Gastrocnemius medialis (tissue), 4 donors: ENCODE data around the gene LEKR1. TPM values are rescaled to one million over a fixed set of nuclear protein-coding genes. Genes with fewer than 3 reads are reported as not detected.

Experiments used
- ATAC-seq, 2 donors: fragments of 150-250 bp; one replicate each; pipeline ENCODE4 v1.9.1; 2016
- DNase-seq, 2 donors: peaks; one replicate each; pipeline ENCODE4 v3.0.0-alpha.2; 2019
- H3K27ac ChIP-seq, 4 donors: fragments of 200-600 bp; sonication (generic); 1 replicate in 1 of 4; 2 replicates in 3 of 4; pipeline ENCODE4 v1.5.1; 2016 to 2018; ENCODE audit warnings: mild to moderate bottlenecking in 2 of 4, moderate library complexity in 1 of 4
- H3K27me3 ChIP-seq, 3 donors: fragments of 200-600 bp; sonication (generic) in 2 of 3; 1 replicate in 1 of 3; 2 replicates in 2 of 3; pipeline versions ENCODE4 v1.5.1 to v1.6.0; 2016 to 2019; ENCODE audit warnings: mild to moderate bottlenecking in 1 of 3, moderate library complexity in 1 of 3
- H3K36me3 ChIP-seq, 2 donors: fragments of 200-600 bp; sonication (generic) in 1 of 2; one replicate each; pipeline ENCODE4 v1.5.1; 2017 to 2018
- H3K4me1 ChIP-seq, 2 donors: fragments of 200-600 bp; sonication (generic) in 1 of 2; one replicate each; pipeline ENCODE4 v1.5.1; 2016 to 2017; ENCODE audit warnings: mild to moderate bottlenecking in 2 of 2
- H3K4me3 ChIP-seq, 4 donors: fragments of 200-600 bp; sonication (generic) in 3 of 4; 1 replicate in 1 of 4; 2 replicates in 3 of 4; pipeline ENCODE4 v1.5.1; 2016 to 2019; ENCODE audit warnings: mild to moderate bottlenecking in 2 of 4
- H3K9me3 ChIP-seq, 3 donors: fragments of 200-600 bp; sonication (generic) in 2 of 3; 1 replicate in 1 of 3; 2 replicates in 2 of 3; pipeline ENCODE4 v1.5.1; 2016 to 2019
- CTCF ChIP-seq, 5 experiments: fragments of 450-650 bp in 3 of 5; fragments of 200-600 bp in 2 of 5; sonication (generic) in 2 of 5; IDR thresholded peaks in 4 of 5; conservative IDR thresholded peaks in 1 of 5; 1 replicate in 4 of 5; 2 replicates in 1 of 5; pipeline ENCODE4 v1.5.1; 2016 to 2019; ENCODE audit warnings: antibody characterized with exemption in 5 of 5, mild to moderate bottlenecking in 3 of 5, moderate library complexity in 3 of 5
- POLR2A ChIP-seq, 2 donors: fragments of 450-650 bp; IDR thresholded peaks; one replicate each; pipeline ENCODE4 v1.6.1; 2017; ENCODE audit warnings: antibody characterized with exemption in 2 of 2, mild to moderate bottlenecking in 2 of 2, moderate library complexity in 2 of 2
- in situ Hi-C, 4 donors: fragments of 200-750 bp; cut with MboI; loops; one replicate each; pipeline versions ENCODE4 v1.15.0 to v1.8.0; 2017; ENCODE audit warnings: low sequenced_read_pairs in 4 of 4
- intact Hi-C: fragments of 100-400 bp; cut with DNase I; formaldehyde crosslinking; loops from one replicate; pipeline ENCODE4 v1.15.1; 2023; ENCODE audit warnings: low total_unique reads
- total RNA-seq, 4 donors: library from RNA; depleted of rRNA; stranded (reverse); fragments of >200 nt; gene quantifications; one replicate each; pipeline versions ENCODE4 v1.1.0 to v1.2.3, GENCODE V29; 2016

Gene LEKR1
- under 1 TPM in 2 of 4 donors, not detected in 2; 0.20 to 0.56 TPM for total RNA-seq

DNA sequence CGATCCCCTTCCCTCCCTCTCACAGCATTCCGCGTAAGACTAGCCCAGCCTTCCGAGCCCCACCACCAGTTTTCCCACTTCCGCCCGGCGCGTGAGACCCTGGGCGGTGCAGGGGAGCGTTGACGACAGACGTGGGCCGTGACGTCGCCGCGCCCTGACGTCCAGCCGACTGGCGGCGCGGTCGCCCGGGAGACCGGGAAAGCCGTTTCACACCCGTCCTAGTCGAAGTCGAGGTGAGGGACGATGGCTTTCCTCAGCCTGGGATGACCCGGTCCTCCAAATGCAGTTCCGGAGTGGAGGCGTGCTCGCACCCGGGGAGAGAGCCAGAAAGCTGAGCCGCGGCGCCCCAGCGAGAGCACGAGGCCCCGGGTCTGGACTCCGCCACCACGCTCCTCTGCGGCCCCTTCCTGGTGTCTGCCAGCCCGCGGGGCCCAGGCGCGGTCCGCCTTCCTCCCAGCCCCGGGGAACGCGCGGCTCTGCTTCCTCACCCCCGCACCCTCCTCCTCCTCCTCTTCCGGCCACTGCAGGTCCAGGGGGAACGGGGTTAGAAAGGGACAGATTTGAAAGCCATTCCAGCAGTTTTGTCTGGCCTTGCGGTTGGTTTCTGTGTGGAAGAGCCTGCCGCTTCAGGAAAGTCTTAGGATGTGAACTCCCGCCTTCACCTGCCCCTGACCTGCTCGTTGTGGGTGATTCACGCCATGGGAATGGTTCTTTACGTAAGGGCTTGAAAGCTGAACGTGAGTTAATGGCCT, at the start of gene LEKR1:
Gene LEKR1 (plus strand): TSS at position 210 of the 752 bp plus-strand sequence. CDS start 2,977 bp downstream, outside the sequence.
- in situ Hi-C loops (loop anchor here in 2 of 4 donors (10.0 kb wide), 2 partner anchors 142 to 258 kb away; no protein-coding TSS in a partner anchor), intact Hi-C loops (no loop called here)
- ATAC-seq, result peak; percentile 92 to 94

DNA sequence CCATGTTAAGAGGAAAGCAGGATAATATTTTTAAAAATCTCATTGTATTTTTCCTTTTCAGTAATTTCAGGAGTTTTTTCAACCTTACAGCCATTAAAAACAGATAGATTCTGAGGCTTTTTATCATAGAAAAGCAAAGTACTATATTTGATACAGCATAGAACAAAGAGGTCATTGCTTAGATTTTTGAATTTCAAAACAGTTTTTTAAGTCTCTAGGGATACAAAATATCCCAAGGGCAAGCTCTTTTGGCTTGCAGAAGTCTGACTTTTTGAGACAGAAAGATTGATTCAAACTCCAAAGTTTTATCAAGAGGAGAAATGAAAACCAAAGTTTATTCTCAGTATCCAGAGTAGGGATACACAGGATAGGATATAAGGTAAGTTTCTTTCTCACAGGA, 49.3 kb upstream of the LEKR1 start:
- no peak overlapping the region for H3K4me3 ChIP-seq
- in situ Hi-C loops, result no loop called here
- no peaks in the 10 kb centered on the region for H3K9me3 ChIP-seq
- no peak for ATAC-seq
- no peaks in the 10 kb centered on the region for H3K27me3 ChIP-seq
- intact Hi-C loops, result no loop called here
- no peaks in the 10 kb centered on the region for H3K4me1 ChIP-seq
- H3K36me3 ChIP-seq, result no peaks in the 10 kb centered on the region
- DNase-seq, result no peak
- H3K27ac ChIP-seq, result no peak overlapping the region
- no peak for TF ChIP-seq POLR2A (IDR thresholded peaks at IDR 0.05)
- no peak for TF ChIP-seq CTCF (IDR thresholded peaks at IDR 0.05 in 4 of 5, conservative IDR thresholded peaks at IDR 0.05 in 1 of 5)

More for the DNA sequence above, at the start of gene LEKR1:
- Histone ChIP-seq H3K27ac (peak within 1 kb of the TSS; percentile 79 to 90 (median 82)), H3K36me3 (no peaks in the 10 kb centered on the region), H3K27me3 (no peaks in the 10 kb centered on the region), H3K4me3 (peak within 1 kb of the TSS; percentile 66 to 84 (median 80)), H3K9me3 (no peaks in the 10 kb centered on the region), H3K4me1 (peaks cover 7 to 8% of the 10 kb centered on the region in 2 donors)
- TF ChIP-seq POLR2A (IDR thresholded peaks at IDR 0.05) (peak; percentile 72 to 76), CTCF (IDR thresholded peaks at IDR 0.05 in 4 of 5, conservative IDR thresholded peaks at IDR 0.05 in 1 of 5) (no peak)
- DNase-seq, result peak; percentile 68 to 69

GRCh38 chr3:156781310-156782230, 44.6 kb upstream of the LEKR1 start:
- Histone ChIP-seq H3K27me3 (no peaks in the 10 kb centered on the region), H3K27ac (no peak overlapping the region), H3K36me3 (no peaks in the 10 kb centered on the region), H3K9me3 (no peaks in the 10 kb centered on the region), H3K4me3 (no peak overlapping the region), H3K4me1 (no peaks in the 10 kb centered on the region)
- intact Hi-C loops (no loop called here), in situ Hi-C loops (no loop called here)
- TF ChIP-seq CTCF (IDR thresholded peaks at IDR 0.05 in 4 of 5, conservative IDR thresholded peaks at IDR 0.05 in 1 of 5) (no peak), POLR2A (IDR thresholded peaks at IDR 0.05) (no peak)
- ATAC-seq (no peak), DNase-seq (no peak)

DNA sequence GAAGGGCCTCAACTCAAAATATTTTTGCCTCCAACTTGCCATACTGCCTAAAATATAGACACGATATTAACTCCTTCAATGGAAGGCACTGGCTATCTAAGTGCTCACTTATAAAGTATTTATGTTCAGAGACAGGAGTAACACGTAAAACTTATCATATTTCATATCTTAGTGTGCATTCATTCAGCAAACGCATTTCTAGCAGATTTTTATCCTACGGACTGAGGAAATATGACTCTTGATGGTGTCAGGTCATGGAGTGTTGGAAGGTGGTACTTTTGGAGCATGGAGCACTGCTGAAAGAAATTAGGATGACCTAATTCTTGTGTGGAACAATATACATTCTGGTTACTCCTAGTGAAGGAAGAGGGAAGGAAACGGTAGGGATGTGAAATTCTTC, 43.8 kb upstream of the LEKR1 start:
- intact Hi-C loops, result no loop called here
- Histone ChIP-seq H3K9me3 (no peaks in the 10 kb centered on the region), H3K36me3 (no peaks in the 10 kb centered on the region), H3K4me1 (no peaks in the 10 kb centered on the region), H3K4me3 (no peak overlapping the region), H3K27me3 (no peaks in the 10 kb centered on the region), H3K27ac (no peak overlapping the region)
- in situ Hi-C loops, result no loop called here
- no peak for TF ChIP-seq POLR2A (IDR thresholded peaks at IDR 0.05)
- no peak for TF ChIP-seq CTCF (IDR thresholded peaks at IDR 0.05 in 4 of 5, conservative IDR thresholded peaks at IDR 0.05 in 1 of 5)
- ATAC-seq (no peak), DNase-seq (no peak)
